GM21786 (cell line): ENCODE results near the gene ACOXL.

Experiments used
- ATAC-seq: cut with Tn5 transposase; IDR thresholded peaks from one replicate; pipeline ENCODE4 v1.9.1; 2021; ENCODE audit not compliant: unreplicated experiment

Gene ACOXL

DNA sequence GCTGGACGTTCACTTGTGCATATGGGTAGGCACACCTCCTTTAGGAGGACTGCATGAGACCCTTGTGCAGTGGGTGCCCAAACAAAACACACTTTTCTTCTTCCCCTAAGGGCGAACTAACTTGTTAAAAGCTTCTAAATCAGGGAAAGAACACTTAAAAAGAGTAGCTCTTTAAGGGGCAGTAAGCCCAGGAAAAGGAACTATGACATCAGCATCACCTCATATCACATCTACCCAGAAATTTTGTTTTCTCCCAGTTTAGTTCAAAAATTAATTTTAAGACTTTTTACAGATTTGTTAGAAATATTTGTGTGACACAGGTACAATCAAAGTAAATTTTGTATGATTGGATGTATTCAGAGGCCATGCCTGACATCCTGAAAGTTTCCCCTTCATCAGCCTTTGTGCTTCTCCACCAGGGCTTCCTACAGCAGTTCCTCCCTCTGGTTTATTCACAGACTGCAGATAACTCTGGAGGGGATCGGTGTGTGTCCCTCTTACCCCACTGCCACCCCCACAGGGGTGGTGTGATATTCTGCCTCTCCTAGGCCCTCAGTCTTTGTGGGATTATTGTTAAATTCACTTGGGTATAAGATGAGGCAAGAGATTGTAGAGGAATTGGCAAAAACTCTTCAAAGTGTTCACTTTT, 416.0 kb downstream of the ACOXL start:
- no peak for ATAC-seq

DNA sequence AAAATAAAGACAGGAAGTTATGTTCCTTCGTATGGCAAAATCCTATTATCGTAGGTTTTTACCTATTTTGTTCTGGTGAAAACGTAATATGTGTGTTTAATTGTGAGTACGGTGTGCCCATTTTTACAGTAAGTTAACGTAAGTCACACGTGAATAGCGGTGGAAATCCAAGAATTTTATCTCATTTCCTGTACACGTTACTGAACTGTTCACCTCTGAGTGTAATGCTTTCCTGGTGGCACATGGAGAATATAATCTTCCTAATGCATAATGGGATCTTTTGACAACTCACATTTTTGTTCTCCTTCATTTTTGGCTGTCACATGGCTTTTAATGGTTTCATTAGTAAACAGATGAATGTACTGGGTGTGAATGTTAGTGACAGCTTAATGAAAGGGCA, 416.6 kb downstream of the ACOXL start:
- no peak for ATAC-seq

DNA sequence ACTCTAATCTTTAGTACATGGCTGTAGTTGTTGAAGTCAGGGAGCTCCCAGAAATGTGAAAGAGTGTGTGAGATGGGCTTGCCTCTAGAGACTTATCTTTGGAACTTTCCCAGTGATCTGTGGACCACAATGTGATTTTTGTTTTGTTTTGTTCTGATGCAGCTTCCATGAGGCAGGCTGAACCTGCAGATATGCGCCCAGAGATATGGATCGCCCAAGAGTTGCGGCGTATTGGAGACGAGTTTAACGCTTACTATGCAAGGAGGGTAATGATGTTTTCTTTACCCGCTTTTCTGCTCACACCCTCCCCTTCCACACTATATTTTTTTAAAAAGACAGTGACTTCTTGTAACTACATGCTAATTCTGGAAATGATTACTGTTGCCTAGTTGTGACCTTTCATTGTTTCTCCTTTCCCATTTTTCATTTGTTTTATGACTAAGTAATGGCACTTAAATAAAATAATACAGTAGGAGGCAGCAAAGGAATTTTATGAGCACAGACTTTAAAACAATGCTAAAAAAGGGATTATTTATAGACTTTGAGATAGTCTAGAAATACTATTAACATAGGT, 417.6 kb downstream of the ACOXL start:
- no peak for ATAC-seq

DNA sequence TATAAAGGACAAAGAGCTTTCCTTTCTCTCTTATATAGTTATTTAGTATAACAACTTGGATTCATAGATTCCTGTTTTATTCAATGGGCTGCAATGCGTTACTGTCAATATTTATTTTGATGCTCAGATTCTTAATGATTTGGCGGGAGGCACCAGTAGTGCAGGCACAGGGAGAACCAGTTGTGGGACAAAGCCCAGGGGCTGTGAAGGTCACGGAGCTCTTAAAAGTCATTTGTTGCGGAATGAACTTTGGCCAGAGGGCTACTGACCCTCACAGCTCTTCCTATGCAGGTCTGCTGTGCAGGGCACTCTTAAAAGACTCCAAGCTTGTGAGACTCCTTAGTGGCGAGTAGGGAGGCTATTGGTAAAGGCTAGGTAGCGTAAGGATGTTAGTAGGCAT, 422.4 kb downstream of the ACOXL start:
- ATAC-seq, result no peak

DNA sequence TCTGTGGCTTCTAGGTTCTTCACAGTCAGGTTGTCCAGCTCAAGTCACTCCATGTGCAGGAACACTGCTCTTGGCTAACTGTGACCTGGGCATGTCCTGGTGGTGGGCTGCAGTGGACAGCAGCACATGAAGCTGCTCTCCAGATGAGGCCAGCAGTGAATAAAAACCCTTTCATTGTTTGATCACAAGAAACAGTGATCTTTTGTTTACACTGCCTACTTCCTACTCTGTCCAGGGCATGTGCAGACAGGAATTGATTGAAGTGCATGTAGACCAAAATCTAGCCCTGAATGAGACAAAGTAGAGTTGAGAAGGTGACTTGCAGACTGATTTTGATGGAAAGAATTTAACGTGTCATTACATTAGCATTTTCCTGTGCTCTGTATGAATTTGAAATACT, 423.2 kb downstream of the ACOXL start:
- ATAC-seq, result no peak

DNA sequence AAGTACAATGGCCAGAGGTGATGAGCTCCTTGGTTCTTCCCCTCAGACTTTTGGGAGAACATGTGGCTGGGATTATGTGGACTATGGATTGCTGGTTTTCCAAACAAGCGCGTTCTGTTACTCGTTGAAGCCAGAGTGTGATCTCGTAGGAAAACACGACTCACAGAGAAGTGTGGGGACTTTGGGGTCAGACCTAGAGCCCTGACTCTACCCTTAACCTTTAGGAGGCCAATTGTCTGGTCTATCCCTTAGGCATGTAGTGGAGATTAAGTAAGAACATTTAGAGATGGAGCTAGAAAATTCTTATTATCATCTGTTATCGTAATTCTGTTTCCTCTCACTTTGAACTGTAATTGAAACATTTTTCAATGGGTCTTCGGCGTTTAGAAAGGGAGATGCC, 424.2 kb downstream of the ACOXL start:
- ATAC-seq, result no peak

DNA sequence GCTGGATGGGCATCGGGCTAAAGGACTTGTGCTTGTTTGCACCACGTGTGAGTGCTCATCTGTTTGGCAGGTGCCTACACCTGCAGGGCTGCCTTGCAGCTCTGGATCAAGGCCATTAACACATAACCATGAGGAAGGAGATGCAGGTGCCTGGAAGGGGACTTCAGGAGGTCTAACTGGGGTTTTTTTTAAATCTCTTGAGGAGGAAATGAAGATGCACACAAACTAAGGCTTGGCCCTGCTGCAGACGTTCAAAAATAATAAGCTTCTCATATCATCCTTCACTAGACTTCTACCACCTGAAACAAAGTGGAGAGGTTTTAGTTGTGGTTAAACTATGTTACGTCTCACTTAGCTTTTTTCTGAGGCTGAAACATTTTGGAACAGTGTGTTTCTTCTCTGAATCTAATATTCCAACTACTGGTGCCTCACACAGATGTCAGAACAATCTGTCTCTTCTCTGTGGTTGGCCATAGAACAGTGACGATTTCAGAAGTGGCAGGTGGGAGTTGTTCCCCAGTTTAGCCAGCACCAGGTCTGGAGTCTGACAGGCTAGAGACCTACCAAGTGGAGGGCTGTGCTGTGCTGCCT, 424.8 kb downstream of the ACOXL start:
- ATAC-seq, result peak; percentile 48

DNA sequence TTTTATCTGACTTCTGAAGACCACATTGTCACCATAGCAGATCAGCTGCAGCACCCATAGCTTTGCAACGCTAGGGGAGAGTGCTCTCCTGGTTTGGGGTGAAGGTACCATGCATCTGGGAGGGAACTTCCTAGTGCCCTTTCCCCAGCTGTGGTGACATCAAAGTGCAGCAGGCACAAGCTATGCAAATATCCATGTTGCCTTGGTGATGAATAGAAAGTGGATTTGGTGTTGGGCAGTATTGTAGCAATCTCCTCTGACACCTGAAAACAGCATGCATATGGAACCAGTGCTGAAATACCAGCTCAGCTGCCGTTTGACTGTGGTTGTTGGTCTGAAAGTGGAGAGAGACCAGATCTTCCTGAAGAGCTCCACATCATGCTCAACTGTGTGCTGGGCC, 425.4 kb downstream of the ACOXL start:
- ATAC-seq, result peak; percentile 62

DNA sequence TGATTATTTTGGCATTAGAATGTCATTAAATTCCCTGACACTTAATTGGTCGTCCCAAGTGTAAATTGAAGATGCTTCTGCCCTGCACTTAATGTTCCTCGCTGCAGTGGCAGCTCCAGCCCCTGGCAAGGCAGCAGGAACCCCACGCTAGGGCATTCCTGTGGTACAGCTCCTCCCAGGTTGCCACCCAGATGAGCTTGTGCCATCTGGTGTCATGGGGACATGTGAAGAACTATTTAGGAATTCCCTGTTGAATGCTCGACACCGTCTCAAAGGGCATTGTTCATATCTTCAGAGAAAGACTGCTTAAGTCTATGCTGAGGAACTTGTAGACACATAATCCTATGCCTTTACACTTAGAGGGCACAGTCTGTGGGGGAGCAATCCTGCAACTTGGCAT, 427.3 kb downstream of the ACOXL start:
- no peak for ATAC-seq

DNA sequence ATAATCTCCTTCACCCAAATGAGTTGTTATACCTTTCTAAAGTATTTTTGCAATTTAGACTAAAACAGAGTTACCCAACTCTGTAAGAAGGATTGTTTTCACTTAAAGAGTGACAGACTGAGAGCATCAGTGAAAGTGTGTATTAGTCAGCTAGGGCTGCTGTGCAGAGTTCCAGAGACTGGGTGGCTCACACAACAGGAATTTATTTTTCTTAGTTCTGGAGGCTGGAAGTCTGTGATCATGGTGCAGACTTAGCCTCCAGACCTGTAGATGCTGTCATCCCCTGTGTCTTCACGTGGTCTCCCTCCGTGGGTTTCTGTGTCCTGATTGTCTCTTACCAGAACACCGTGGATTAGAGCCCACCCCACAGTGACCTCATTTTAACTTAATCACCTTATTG, 428.4 kb downstream of the ACOXL start:
- ATAC-seq, result no peak

DNA sequence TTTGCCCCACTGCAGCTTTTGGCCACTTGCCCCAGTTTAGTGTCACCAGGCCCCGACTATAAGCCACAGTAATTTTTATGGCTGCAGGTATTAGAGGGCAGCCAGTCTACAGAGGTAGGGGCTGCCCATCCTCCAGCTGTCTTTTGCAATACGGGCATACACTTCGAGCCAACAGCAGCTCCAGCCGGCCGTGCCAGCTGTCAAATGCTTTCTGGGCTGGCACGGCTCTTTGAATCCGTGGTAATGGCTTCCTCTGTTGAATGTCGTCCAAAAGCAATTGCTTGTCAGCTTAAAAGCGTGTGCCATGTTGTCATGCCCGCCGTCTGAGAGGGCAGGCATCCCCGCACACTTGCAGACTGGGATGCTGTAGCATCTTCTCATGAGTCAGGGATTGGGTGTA, 429.6 kb downstream of the ACOXL start:
- ATAC-seq, result no peak

DNA sequence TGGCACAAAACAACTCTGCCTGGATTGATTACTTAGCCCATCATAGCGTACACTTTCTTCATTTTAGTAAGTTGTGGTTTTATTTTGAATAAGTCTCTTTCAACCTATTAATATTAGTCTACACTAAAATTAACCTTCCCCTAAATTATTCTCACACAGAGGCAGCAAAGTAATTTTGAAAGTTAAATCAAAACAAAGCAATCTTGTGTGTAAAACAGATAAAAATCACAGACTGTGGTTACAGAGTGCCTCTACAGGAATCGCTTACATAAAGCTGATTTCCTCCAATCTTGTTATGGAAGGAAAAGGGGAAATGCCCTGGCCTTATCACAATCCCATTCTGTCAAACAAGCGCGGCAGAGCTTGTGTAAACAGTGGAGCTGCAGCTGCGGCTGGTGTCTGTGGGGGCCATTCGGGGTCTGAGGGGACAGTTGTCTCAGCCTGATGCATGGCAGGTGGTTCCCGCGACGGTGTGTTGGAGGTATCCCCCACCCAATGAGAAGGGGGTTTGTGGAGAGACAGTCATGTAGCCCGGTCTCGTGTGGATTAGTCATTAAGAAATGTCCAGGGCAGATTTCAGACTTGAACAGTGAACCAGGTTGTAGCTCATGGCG, 430.5 kb downstream of the ACOXL start:
- ATAC-seq, result no peak

DNA sequence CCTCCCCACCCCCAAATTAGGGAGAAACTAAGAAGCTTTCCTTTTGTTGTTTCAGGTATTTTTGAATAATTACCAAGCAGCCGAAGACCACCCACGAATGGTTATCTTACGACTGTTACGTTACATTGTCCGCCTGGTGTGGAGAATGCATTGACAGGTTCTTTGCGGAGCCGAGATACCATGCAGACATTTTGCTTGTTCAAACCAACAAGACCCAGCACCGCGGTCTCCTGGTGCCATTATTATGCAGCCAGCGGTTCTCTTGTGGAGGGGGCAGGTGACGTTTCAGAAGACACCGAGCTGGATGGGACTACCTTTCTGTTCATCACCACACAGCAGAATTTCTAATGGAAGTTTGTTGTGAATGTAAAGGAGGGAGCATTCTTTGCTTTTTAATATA, 431.7 kb downstream of the ACOXL start:
- no peak for ATAC-seq

DNA sequence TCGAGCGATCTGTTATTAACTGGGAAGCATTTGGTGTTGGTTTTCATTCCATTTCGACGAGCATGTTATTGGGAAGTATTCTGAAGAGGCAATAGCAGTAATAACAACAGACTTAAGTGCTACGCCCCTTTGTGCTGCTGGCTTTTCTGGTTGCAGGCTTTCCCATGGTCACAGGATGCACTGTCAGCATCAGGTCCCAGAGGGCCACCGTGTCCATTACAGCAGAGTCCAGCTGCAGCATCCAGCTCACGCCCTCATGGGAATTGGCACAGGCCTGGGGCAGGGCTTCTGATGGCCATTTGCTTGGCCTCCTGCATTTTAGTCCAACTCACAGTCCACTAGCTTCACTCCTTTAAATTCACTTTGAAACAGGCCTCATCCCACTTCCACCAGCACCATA, 432.7 kb downstream of the ACOXL start:
- ATAC-seq, result no peak

DNA sequence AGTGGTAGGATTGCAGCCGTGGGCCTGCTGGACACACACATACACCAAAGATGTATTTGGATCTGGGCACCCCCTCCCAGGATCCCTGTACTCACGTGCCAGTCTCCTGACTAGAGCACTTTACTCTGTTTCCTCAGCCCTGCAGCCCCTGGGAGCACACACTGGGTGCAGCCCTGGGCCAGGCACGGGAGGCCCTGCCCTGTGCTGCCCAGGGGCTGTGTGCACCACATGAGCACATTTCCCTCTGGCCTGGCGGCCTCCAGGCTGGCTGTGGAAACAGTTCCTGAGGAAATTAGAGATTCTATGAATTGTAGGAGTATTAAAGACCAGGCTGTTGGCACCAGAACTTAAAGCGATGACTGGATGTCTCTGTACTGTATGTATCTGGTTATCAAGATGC, 433.7 kb downstream of the ACOXL start:
- no peak for ATAC-seq

DNA sequence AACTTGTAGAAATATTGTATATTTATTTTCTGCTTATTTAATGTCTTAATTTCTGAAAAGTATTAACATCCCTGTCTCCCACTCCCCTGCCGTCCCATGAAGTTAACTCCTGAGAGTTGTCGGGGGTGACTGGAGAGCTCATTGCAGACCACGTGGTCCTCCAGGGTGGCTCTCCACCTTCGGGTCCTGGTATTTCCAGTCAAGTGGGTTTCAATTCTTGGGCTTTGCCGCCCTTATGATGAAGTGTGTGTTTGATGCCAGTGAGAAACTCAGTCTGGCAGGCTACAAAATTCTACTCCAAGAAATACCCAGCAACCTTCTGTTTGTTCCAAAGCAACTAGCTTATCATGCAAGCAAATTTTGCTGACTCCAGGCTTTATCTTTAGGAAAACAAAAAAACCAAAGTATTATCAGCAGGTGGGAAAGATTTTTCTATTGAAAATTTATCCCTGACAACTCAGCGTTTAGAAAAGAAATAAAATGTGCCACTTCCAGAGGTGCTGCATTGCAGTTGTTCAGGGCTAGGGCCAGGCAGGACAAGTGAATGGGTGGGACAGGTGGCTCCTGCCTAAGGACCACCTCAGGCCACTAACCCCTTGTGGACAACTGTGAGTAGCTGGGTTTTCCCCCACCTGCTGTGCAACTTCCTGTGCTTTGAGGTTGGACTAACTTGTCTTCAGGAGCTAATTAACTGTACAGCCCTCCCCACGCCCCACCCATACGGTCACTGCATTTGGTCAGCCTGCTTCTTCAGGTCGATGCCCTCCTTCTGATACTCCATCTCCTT, 434.9 kb downstream of the ACOXL start:
- ATAC-seq, result no peak

DNA sequence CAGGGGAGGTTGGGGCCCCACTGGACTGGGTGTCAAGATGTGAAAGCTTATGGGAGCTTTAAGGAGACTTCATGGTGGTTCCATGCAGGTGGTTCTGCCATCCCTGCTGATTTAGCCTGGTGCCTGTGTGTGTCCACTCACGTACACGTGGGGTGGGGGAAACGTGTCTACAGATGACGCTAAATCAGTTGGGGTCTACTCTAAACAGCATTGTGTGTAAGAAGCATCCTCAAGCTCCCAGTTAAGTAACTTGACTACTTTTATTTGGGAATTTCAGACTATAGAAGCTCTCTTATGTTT, 435.4 kb downstream of the ACOXL start:
- no peak for ATAC-seq
